HG03045 (cell line): ENCODE measurements around the gene IL2RA.
"Not testable (repeated sequence)": the region's sequence is repeated elsewhere in the genome, so short reads cannot be mapped to it uniquely, and the experiment has no call there.

Source experiments
- ATAC-seq: cut with Tn5 transposase; IDR thresholded peaks from one replicate; pipeline ENCODE4 v1.9.1; 2021; ENCODE audit warnings: mild to moderate bottlenecking, moderate library complexity; ENCODE audit not compliant: unreplicated experiment

Gene IL2RA

DNA sequence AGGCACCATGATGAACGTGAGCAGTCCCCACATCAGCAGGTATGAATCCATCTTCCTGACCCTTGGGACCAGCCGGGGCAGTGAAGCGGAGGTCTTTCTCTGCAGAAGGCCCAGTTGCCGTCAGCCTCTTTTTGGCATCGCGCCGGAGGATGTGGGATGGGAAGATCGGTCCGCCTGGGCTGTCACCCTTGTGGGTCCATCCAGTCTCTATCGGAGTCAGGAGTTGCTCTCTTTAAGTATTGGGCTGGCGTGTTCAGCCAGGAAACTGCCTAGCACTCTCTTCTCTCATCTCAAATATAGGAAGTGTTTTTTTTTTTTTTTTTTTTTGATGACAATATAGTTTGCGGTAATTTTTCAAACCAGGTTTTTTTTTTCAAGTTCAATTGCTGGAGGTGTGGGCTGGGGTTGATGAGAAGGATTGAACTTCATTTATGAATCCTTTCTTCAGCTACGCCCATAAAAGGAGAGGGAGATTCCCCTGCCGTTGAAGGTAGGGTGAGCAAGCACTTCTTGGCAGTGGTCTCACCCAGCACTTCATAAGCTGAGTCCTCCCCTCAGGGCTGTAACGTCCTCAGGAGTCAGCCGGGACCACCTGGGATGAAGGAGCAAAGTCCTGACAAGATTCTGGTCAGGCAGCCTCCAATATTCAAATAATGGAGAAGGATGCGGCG, at the start of gene IL2RA:
TSS of gene IL2RA (minus strand) at position 267 of the 671 bp plus-strand sequence. CDS start at position 51, 216 bp downstream.
- peak; percentile 40 for ATAC-seq

- ATAC-seq = no peak
Measured at GRCh38 chr10:6110136-6110535, 48.0 kb upstream of the IL2RA start.

- ATAC-seq = no peak
Measured at GRCh38 chr10:6109444-6109775, 47.2 kb upstream of the IL2RA start.

- ATAC-seq = no peak
Measured at GRCh38 chr10:6108631-6109443, 46.7 kb upstream of the IL2RA start.

DNA sequence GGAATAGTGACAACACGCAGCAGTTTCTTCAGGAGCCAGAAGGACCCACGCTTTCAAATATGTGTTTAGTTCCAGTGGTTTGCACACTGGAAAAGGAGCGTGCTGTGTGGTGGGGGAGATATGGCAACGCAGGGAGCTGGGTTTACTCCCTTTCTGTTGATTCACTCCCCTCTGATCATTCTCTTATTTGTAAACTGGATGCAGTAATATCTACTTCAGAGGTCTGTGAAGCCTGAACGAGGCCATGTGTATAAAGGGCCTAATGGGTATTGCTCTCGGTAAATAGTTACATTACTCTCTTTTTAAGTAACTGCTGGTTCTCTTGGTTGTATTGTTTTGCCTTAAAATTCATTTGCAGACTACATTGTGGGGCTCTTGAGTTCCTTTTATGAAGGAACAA, 45.9 kb upstream of the IL2RA start:
- ATAC-seq = no peak

DNA sequence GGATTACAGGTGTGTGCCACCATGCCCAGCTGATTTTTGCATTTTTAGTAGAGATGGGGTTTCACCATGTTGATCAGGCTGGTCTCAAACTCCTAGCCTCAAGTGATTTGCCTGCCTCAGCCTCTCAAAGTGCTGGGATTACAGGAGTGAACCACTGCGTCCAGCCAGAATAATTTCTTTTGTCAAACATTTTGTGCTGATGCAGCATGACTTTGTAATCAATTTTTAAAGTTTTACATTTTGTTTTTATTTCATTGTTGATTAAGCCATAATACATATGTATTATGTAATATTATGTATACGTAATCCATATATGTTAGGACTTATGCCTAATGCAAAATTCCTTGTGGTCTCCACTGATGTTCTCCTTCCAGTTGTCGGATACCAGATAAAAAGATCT, 45.4 kb upstream of the IL2RA start:
- not testable (repeated sequence) for ATAC-seq

- ATAC-seq = no peak
Measured at GRCh38 chr10:6103591-6103990, 41.4 kb upstream of the IL2RA start.

DNA sequence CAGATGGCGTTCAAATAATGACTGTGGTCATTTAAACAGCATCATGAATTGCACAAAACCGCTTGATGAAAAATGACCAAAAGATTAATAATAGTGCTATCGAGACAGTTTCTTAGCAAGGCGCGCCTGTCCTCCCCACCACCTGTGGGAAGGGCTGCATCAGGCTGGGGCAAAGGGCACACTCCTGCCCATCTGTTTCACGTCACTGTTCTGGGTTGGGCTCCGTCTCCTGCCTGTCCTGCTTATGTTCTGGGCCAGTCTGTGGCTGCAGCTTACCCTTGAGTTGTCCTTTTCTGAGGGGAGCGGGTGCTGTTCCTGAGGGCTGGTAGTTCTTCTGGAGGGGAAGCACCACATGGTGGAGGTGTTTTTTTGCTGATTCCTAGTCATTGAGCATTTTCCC, 40.0 kb upstream of the IL2RA start:
- ATAC-seq = no peak

DNA sequence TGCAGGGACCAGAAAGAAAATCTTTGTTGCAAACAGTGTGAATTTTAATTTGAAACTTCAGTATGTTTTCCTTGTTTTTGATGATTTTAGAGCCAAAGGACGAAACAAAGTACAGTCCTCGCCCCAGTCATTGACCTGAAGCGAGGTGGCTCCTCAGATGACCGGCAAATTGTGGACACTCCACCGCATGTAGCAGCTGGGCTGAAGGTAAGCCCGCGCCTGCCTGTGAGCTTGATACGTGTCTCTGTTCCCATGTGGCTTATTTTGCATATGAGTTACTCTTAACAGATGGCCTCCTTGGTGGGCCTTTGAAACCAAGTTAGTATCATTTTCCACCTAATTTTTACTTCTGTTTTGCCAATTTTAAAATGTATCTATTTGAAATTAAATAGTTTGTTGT, 39.0 kb upstream of the IL2RA start:
- ATAC-seq = peak; percentile 57

DNA sequence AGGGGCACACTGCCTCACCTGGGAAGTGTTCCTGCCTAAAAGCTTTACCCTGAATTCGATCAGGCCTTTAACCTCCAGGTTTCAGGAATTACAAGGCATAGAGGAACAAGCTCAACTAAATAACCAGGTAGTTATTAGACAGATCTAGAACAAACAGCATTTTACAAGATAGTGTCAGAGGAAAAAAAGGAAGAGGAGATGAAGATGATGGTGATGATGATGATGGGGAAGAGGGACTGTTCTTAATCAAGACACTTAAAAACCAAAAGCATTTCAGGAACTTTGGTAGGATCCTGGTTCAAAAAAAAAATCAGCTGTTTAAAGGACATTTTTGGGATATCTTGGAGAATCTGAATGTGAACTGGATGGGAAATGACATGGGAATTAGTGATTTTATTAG, 38.2 kb upstream of the IL2RA start:
- no peak for ATAC-seq

- no peak for ATAC-seq
Measured at GRCh38 chr10:6098156-6098555, 36.0 kb upstream of the IL2RA start.

GRCh38 chr10:6097063-6097462, 34.9 kb upstream of the IL2RA start:
- ATAC-seq = no peak

GRCh38 chr10:6095810-6096570, 33.8 kb upstream of the IL2RA start:
- no peak for ATAC-seq

DNA sequence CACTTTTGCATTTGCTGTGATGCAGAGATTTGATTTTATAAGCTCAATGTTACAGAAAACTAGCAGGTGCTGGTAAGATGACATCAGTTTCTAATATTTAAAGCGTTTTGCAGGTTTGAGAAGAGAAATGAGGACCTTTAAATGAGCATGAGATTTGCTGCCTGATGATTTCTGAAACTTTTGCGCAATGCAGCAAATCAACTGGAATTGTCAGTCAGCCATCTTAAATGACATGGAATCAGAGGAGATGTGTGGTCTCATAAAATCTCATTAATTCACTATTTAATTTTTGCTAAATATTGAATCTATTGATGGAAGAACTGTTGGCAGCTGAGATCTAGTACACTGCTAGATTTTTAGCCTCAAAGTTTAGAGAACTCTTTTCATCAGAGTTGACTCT, 30.6 kb upstream of the IL2RA start:
- no peak for ATAC-seq

GRCh38 chr10:6091630-6092029, 29.5 kb upstream of the IL2RA start:
- ATAC-seq = no peak

DNA sequence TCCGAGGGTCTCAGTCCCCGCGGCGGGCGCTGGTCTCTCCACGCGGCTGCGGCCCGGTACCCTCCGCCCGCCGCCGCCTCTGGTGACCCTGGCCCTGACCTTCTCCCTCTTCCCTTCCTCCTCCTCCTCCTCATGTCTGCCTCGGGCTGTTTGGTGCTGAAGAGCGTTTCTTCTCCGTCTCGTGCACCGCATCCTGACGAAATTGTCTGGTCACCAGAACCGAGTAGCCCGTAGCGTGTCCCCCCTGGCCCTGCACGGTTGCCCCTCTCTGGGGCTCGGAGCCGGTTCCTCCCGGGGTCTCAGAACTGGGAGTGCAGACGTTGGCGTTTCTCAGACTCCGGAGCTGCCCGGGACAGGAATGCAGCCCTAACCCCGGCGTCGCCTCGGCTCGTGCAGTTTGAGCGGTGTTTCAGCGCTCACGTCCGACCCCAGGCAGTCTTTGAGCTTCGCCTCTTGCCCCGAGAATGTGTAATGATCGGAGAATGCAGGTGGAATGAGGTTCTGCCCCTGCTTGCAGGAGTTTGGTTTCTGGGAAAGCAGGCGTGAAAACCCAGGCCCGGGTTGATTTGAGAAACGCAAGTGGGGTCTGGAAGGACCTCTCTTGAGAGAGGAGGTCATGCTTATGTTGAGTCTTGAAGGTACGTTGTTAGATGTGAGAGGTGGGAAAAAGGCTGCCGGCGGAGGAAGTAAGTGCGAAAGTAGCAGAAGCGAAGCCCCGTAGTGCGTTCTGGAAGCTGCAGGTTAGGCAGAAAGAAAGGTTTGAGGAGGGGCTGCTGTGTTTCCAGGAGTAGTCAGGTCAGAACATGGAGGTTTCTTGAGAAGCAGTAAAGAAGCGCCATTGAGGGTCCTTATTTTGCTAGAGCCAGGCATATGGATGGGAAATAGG, 27.4 kb upstream of the IL2RA start:
- ATAC-seq = peak; percentile 31

- ATAC-seq = peak; percentile 89
Measured at GRCh38 chr10:6088721-6089333, 26.7 kb upstream of the IL2RA start, which contains the start of gene RBM17. Gene RBM17, plus strand, starts transcription at chr10:6089034. Its CDS starts 8,032 bp downstream, at chr10:6097066.

DNA sequence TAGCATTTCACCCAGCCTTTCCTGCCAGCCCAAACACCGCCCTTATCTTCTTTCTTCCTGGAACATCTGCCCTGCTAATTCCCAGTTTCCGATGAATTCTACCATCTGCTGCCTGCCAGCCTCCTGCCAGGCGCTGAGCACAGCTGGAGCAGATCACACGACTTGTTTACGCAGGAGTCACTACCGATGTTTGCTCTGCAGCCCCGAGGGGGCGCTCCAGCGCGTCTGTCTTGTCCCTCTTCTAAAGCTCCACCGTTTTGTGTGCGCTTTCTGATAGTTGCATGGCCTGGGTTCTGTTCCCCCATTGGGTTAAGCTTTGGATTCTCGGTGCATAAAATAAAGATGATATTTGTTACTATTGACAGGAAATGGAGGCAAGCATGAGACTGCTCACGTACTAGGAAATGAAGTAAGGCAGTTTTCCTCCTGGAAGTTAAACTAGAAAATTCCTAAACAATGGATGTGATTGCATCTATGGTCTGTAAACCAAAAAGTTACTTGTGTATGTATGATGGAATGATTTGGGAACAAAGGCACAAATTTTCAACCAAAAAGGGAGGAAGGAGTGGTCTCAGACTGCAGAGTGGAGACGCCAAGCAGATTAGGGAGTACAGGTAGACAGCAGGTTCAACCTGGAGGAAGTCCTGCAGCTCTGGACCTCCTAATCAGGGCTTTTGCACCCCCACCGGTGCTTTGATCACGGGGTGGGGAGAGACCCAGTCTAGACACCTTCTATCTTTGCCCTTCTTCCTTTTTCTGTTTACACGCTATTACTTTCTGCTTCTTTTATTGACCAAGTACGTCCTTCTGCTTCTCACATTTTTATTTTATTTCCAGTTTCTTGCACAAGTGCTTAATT, 24.4 kb upstream of the IL2RA start:
- ATAC-seq = peak; percentile 38
